H9 (cell line): ENCODE measurements around the gene ANKRD13D. TPM values are rescaled to one million over a fixed set of nuclear protein-coding genes. Genes with fewer than 3 reads are reported as not detected.

Source experiments
- DNase-seq: peaks from one replicate; pipeline ENCODE4 v3.0.0-alpha.2; 2017
- H2AFZ ChIP-seq: one replicate; pipeline ENCODE4 v1.6.1; 2013; ENCODE audit warnings: mild to moderate bottlenecking, low read length, control low read depth, moderate library complexity
- H2AK5ac ChIP-seq: 2 replicates; pipeline ENCODE4 v1.6.1; 2013; ENCODE audit warnings: low read length, control low read depth, mixed read lengths; ENCODE audit not compliant: insufficient read length
- H2BK120ac ChIP-seq: one replicate; pipeline ENCODE4 v1.6.1; 2013; ENCODE audit warnings: low read depth, mild to moderate bottlenecking, low read length, control low read depth, inconsistent platforms; ENCODE audit not compliant: poor library complexity, severe bottlenecking
- H2BK12ac ChIP-seq: 2 replicates; pipeline ENCODE4 v1.6.1; 2013; ENCODE audit warnings: low read length, control low read depth, mixed read lengths, low read depth; ENCODE audit not compliant: insufficient read length
- H2BK15ac ChIP-seq: 2 replicates; pipeline ENCODE4 v1.6.1; 2013; ENCODE audit warnings: low read depth, low read length, control low read depth
- H2BK20ac ChIP-seq: one replicate; pipeline ENCODE4 v1.6.1; 2013; ENCODE audit warnings: low read depth, mild to moderate bottlenecking, low read length, control low read depth, inconsistent platforms; ENCODE audit not compliant: poor library complexity, severe bottlenecking
- H2BK5ac ChIP-seq: 2 replicates; pipeline ENCODE4 v1.6.1; 2013; ENCODE audit warnings: low read length, control low read depth, mixed read lengths; ENCODE audit not compliant: insufficient read length
- H3K14ac ChIP-seq: 2 replicates; pipeline ENCODE4 v1.6.1; 2013; ENCODE audit warnings: low read length, control low read depth; ENCODE audit not compliant: insufficient read depth
- H3K18ac ChIP-seq: 2 replicates; pipeline ENCODE4 v1.6.1; 2013; ENCODE audit warnings: low read depth, mild to moderate bottlenecking, mixed read lengths, low read length, control low read depth; ENCODE audit not compliant: insufficient read length
- H3K23ac ChIP-seq: 2 replicates; pipeline ENCODE4 v1.6.1; 2013; ENCODE audit warnings: low read length, control low read depth, mixed read lengths, low read depth; ENCODE audit not compliant: insufficient read length
- H3K23me2 ChIP-seq: 2 replicates; pipeline ENCODE4 v1.6.1; 2013; ENCODE audit warnings: low read depth, mild to moderate bottlenecking, mixed read lengths, low read length, control low read depth; ENCODE audit not compliant: insufficient read length, poor library complexity, severe bottlenecking
- H3K27ac ChIP-seq: 2 replicates; pipeline ENCODE4 v1.5.1; 2013; ENCODE audit warnings: low read length, control low read depth, mixed read lengths, low read depth; ENCODE audit not compliant: insufficient read length
- H3K27me3 ChIP-seq: 2 replicates; pipeline ENCODE4 v1.6.1; 2013; ENCODE audit warnings: low read length, control low read depth, inconsistent platforms; ENCODE audit not compliant: insufficient read depth
- H3K4ac ChIP-seq: 2 replicates; pipeline ENCODE4 v1.6.1; 2013; ENCODE audit warnings: low read depth, mild to moderate bottlenecking, control low read depth, inconsistent platforms, low read length, moderate library complexity
- H3K4me1 ChIP-seq: 2 replicates; pipeline ENCODE4 v1.6.1; 2013; ENCODE audit warnings: low read length, control low read depth, inconsistent platforms; ENCODE audit not compliant: insufficient read depth
- H3K4me2 ChIP-seq: 2 replicates; pipeline ENCODE4 v1.6.1; 2013; ENCODE audit warnings: low read length, control low read depth, mixed read lengths; ENCODE audit not compliant: insufficient read length, insufficient read depth
- H3K56ac ChIP-seq: 2 replicates; pipeline ENCODE4 v1.6.1; 2013; ENCODE audit warnings: low read depth, mild to moderate bottlenecking, mixed read lengths, low read length, control low read depth; ENCODE audit not compliant: insufficient read length
- H3K79me1 ChIP-seq: 2 replicates; pipeline ENCODE4 v1.6.1; 2013; ENCODE audit warnings: low read depth, mild to moderate bottlenecking, moderate library complexity, low read length, control low read depth, inconsistent platforms; ENCODE audit not compliant: insufficient read depth, poor library complexity, severe bottlenecking
- H3K79me2 ChIP-seq: 2 replicates; pipeline ENCODE4 v1.6.1; 2013; ENCODE audit warnings: low read length, control low read depth, inconsistent platforms; ENCODE audit not compliant: insufficient read depth
- H3K9ac ChIP-seq: 2 replicates; pipeline ENCODE4 v1.6.1; 2013; ENCODE audit warnings: low read length, control low read depth, mixed read lengths; ENCODE audit not compliant: insufficient read length; ENCODE audit errors: extremely low read depth
- H3K9me3 ChIP-seq: one replicate; pipeline ENCODE4 v1.6.1; 2013; ENCODE audit warnings: low read depth, low read length, inconsistent platforms; ENCODE audit not compliant: control insufficient read depth
- H3T11ph ChIP-seq: one replicate; pipeline ENCODE4 v1.6.1; 2013; ENCODE audit warnings: mild to moderate bottlenecking, low read length, control low read depth, inconsistent platforms
- H4K20me1 ChIP-seq: one replicate; pipeline ENCODE4 v1.6.1; 2013; ENCODE audit not compliant: control insufficient read depth, insufficient read length, insufficient read depth
- H4K5ac ChIP-seq: 2 replicates; pipeline ENCODE4 v1.6.1; 2013; ENCODE audit warnings: low read depth, mild to moderate bottlenecking, mixed read lengths, low read length, control low read depth; ENCODE audit not compliant: insufficient read length
- H4K8ac ChIP-seq: replicated peaks from 2 replicates; pipeline ENCODE4 v1.6.1; 2013; ENCODE audit warnings: low read length, control low read depth, mixed read lengths, low read depth; ENCODE audit not compliant: insufficient read length
- H4K91ac ChIP-seq: 2 replicates; pipeline ENCODE4 v1.6.1; 2013; ENCODE audit warnings: low read depth, mild to moderate bottlenecking, moderate library complexity, mixed read lengths, low read length, control low read depth; ENCODE audit not compliant: insufficient read length
- H3K27ac Mint-ChIP-seq, 3 experiments: 2 replicates in 2 of 3; 3 replicates in 1 of 3; pipeline ENCODE4 v1.8.0; 2020 to 2021; ENCODE audit warnings: mixed read lengths in 3 of 3, mild to moderate bottlenecking in 1 of 3, moderate library complexity in 1 of 3
- H3K27me3 Mint-ChIP-seq: 2 replicates; pipeline ENCODE4 v1.8.0; 2021; ENCODE audit warnings: low read depth, mild to moderate bottlenecking, moderate library complexity, mixed read lengths
- H3K36me3 Mint-ChIP-seq, 3 experiments: 2 replicates in 2 of 3; 3 replicates in 1 of 3; pipeline ENCODE4 v1.8.0; 2020 to 2021; ENCODE audit warnings: low read depth in 3 of 3, mixed read lengths in 3 of 3; ENCODE audit not compliant: insufficient read depth in 1 of 3
- H3K4me1 Mint-ChIP-seq, 2 experiments: 2 replicates each; pipeline ENCODE4 v1.8.0; 2020; ENCODE audit warnings: mixed read lengths in 2 of 2
- H3K4me3 Mint-ChIP-seq, 2 experiments: 2 replicates in 1 of 2; 3 replicates in 1 of 2; pipeline ENCODE4 v1.8.0; 2020 to 2021; ENCODE audit warnings: mild to moderate bottlenecking in 2 of 2, mixed read lengths in 2 of 2, moderate library complexity in 1 of 2
- H3K9me3 Mint-ChIP-seq, 2 experiments: 2 replicates in 1 of 2; 3 replicates in 1 of 2; pipeline ENCODE4 v1.8.0; 2020; ENCODE audit warnings: mild to moderate bottlenecking in 2 of 2, mixed read lengths in 2 of 2, moderate library complexity in 1 of 2
- WGBS: extraction: QIAGEN DNeasy Blood & Tissue Kit; methylation state at CpG from one replicate; pipeline ENCODE4 v1.1.7; 2013; ENCODE audit warnings: missing lambda C conversion rate, low lambda C conversion rate, mixed read lengths; ENCODE audit not compliant: insufficient read length; ENCODE audit errors: extremely low coverage; 5-methylcytosine and 5-hydroxymethylcytosine counted together
- total RNA-seq: library from RNA; stranded (reverse); gene quantifications from 2 replicates; pipeline ENCODE4 v1.2.1, GENCODE V29; 2021
- TF ChIP-seq, protein P1 (sequence below): fragments of 200-600 bp; sonication (generic); conservative IDR thresholded peaks from 3 replicates; pipeline ENCODE4 v1.8.0; 2021; ENCODE audit warnings: antibody characterized with exemption, mild to moderate bottlenecking

The ANKRD13D gene
- total RNA-seq, 1 experiment from 2014 or later: 42.1 TPM

DNA sequence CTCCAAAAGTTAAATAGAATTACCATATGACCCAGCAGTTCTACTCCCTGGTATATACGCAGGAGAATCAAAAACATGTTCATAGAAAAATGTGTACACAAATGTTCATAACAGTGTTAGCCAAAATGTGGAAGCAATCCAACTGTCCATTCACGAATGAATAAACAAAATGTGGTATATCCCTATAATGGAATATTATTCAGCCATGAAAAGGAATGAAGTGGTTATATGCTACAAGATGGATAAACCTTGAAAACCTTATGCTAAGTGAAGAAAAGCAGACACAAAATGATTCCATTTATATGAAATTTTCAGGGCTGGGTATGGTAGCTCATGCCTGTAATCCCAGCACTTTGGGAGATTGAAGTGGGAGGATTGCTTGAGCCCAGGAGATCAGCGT, 48.2 kb downstream of the ANKRD13D start:
- H3K4me3 Mint-ChIP-seq: no peak overlapping the region
- Histone ChIP-seq H3K79me1 (no peaks in the 10 kb centered on the region), H3K27ac (no peak overlapping the region), H3K23me2 (no peaks in the 10 kb centered on the region), H2BK5ac (no peak overlapping the region), H4K20me1 (no peaks in the 10 kb centered on the region), H2BK120ac (no peak overlapping the region), H4K91ac (no peak overlapping the region), H3K9ac (no peak overlapping the region), H3K23ac (no peak overlapping the region), H4K8ac (no peak overlapping the region), H3K9me3 (no peaks in the 10 kb centered on the region), H4K5ac (no peak overlapping the region), H2AFZ (no peak overlapping the region), H2AK5ac (no peak overlapping the region), H3K14ac (no peak overlapping the region), H3K4me2 (no peak overlapping the region), H3K27me3 (no peaks in the 10 kb centered on the region), H3T11ph (no peak overlapping the region), H2BK20ac (no peak overlapping the region), H3K18ac (no peak overlapping the region), H2BK12ac (no peak overlapping the region), H2BK15ac (no peak overlapping the region), H3K56ac (no peak overlapping the region), H3K4me1 (no peaks in the 10 kb centered on the region), H3K79me2 (no peaks in the 10 kb centered on the region), H3K4ac (no peak overlapping the region)
- H3K27me3 Mint-ChIP-seq: peaks cover 1% of the 10 kb centered on the region; the same call in 1 of the 2 replicates
- no peak overlapping the region for H3K27ac Mint-ChIP-seq
- TF ChIP-seq, protein P1, sequence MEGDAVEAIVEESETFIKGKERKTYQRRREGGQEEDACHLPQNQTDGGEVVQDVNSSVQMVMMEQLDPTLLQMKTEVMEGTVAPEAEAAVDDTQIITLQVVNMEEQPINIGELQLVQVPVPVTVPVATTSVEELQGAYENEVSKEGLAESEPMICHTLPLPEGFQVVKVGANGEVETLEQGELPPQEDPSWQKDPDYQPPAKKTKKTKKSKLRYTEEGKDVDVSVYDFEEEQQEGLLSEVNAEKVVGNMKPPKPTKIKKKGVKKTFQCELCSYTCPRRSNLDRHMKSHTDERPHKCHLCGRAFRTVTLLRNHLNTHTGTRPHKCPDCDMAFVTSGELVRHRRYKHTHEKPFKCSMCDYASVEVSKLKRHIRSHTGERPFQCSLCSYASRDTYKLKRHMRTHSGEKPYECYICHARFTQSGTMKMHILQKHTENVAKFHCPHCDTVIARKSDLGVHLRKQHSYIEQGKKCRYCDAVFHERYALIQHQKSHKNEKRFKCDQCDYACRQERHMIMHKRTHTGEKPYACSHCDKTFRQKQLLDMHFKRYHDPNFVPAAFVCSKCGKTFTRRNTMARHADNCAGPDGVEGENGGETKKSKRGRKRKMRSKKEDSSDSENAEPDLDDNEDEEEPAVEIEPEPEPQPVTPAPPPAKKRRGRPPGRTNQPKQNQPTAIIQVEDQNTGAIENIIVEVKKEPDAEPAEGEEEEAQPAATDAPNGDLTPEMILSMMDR: no peak
- no peak for DNase-seq
- H3K4me1 Mint-ChIP-seq: no peaks in the 10 kb centered on the region
- H3K9me3 Mint-ChIP-seq: peaks cover 0 to 3% of the 10 kb centered on the region in 2 experiments; a peak in 3 of 5 replicates
- no peaks in the 10 kb centered on the region for H3K36me3 Mint-ChIP-seq
- no CpG with 5 or more reads among the region's 3 CpGs for WGBS
